HepG2 (cell line): ENCODE data around the gene PCCB. TPM values are rescaled to one million over a fixed set of nuclear protein-coding genes. Genes with fewer than 3 reads are reported as not detected.

Experiments
- ATAC-seq: fragments of 200-7000 bp; cut with Tn5 transposase; 3 replicates; pipeline ENCODE4 v1.9.1; 2020; ENCODE audit warnings: mild to moderate bottlenecking, moderate library complexity
- BruUV-seq: library from RNA; stranded (reverse); fragments of 400-500 nt; replicated peaks from 2 replicates; lab custom pipeline; 2021; lab: Mats Ljungman, UMichigan
- CTCF ChIA-PET: fragments of 300-600 bp; formaldehyde crosslinking; extraction: SDS; loops from one replicate; lab custom pipeline; 2021; ENCODE audit warnings: low total read pairs, inconsistent platforms, low intra/inter-chr PET ratio; lab: Yijun Ruan, JAX
- POLR2A ChIA-PET: fragments of 350-600 bp; sonication (Branson Sonifier 250); formaldehyde crosslinking; loops from one replicate; lab custom pipeline; 2020; ENCODE audit warnings: antibody characterized with exemption, inconsistent platforms; lab: Yijun Ruan, JAX
- DNase-seq: peaks from one replicate; pipeline ENCODE4 v3.0.0-alpha.2; 2015; ENCODE audit warnings: low spot score
- FAIRE-seq: peaks from 3 replicates; lab custom pipeline; 2011; peaks lifted over from hg19 to GRCh38; lab: Jason Lieb, UNC
- H2AFZ ChIP-seq: one replicate; pipeline ENCODE4 v1.6.1; 2011; ENCODE audit warnings: low read length, inconsistent platforms
- H3K27ac ChIP-seq: fragments of 300-600 bp; 3 replicates; pipeline ENCODE4 v1.8.0; 2011; ENCODE audit warnings: mixed run types, mild to moderate bottlenecking, mixed read lengths, low read length, inconsistent platforms; ENCODE audit not compliant: insufficient read depth; ENCODE audit errors: extremely low read length
- H3K27me3 ChIP-seq, 2 experiments: fragments of 200-600 bp in 1 of 2; 2 replicates in 1 of 2; 3 replicates in 1 of 2; pipeline versions ENCODE4 v1.6.0 to v1.8.0; 2011; ENCODE audit warnings: low read length in 2 of 2, mild to moderate bottlenecking in 2 of 2, moderate library complexity in 2 of 2, inconsistent platforms in 1 of 2; ENCODE audit not compliant: insufficient read depth in 2 of 2, control insufficient read depth in 1 of 2
- H3K36me3 ChIP-seq, 2 experiments: fragments of 200-600 bp in 1 of 2; replicated peaks in 1 of 2; 2 replicates in 1 of 2; 3 replicates in 1 of 2; pipeline versions ENCODE4 v1.5.1 to v1.8.0; 2011; ENCODE audit warnings: low read length in 2 of 2, inconsistent platforms in 1 of 2; ENCODE audit not compliant: insufficient read depth in 2 of 2, control insufficient read depth in 1 of 2
- H3K4me1 ChIP-seq: 2 replicates; pipeline ENCODE4 v1.5.1; 2012; ENCODE audit warnings: low read length, inconsistent platforms; ENCODE audit not compliant: insufficient read depth
- H3K4me2 ChIP-seq: 2 replicates; pipeline ENCODE4 v1.6.0; 2011; ENCODE audit warnings: low read depth, low read length, inconsistent platforms
- H3K4me3 ChIP-seq, 3 experiments: fragments of 200-600 bp in 1 of 3; sonication (generic), shearing (Covaris generic) in 1 of 3; replicated peaks in 1 of 3; 2 replicates each; pipeline ENCODE4 v1.5.1; 2011 to 2016; ENCODE audit warnings: low read length in 3 of 3, inconsistent platforms in 2 of 3, low read depth in 2 of 3, mild to moderate bottlenecking in 2 of 3, control low read depth in 1 of 3, mixed read lengths in 1 of 3; ENCODE audit not compliant: insufficient read depth in 1 of 3
- H3K79me2 ChIP-seq: one replicate; pipeline ENCODE4 v1.6.1; 2011; ENCODE audit warnings: low read length, inconsistent platforms; ENCODE audit not compliant: insufficient read depth
- H3K9ac ChIP-seq: 2 replicates; pipeline ENCODE4 v1.6.0; 2011; ENCODE audit warnings: mild to moderate bottlenecking, low read depth, low read length, inconsistent platforms; ENCODE audit not compliant: insufficient read depth
- H3K9me3 ChIP-seq: 2 replicates; pipeline ENCODE4 v1.5.1; 2012; ENCODE audit warnings: mild to moderate bottlenecking, low read length
- H4K20me1 ChIP-seq: 2 replicates; pipeline ENCODE4 v1.6.0; 2011; ENCODE audit warnings: inconsistent platforms, mild to moderate bottlenecking, low read length, moderate library complexity; ENCODE audit not compliant: insufficient read depth
- CREM ChIP-seq, 2 experiments: sonication (generic) in 1 of 2; formaldehyde crosslinking in 1 of 2; IDR thresholded peaks; 2 replicates each; pipeline versions ENCODE4 v1.4.0 to v1.6.1; 2016 to 2020; ENCODE audit warnings: antibody characterized with exemption in 1 of 2, mild to moderate bottlenecking in 1 of 2, missing genetic modification reagents in 1 of 2
- ELF3 ChIP-seq: IDR thresholded peaks from 2 replicates; pipeline ENCODE4 v1.6.1; 2016; ENCODE audit warnings: missing genetic modification reagents, missing compliant biosample characterization
- RARA ChIP-seq: IDR thresholded peaks from 2 replicates; pipeline ENCODE4 v1.6.1; 2016; ENCODE audit warnings: missing genetic modification reagents, missing compliant biosample characterization
- SP5 ChIP-seq: IDR thresholded peaks from 2 replicates; pipeline ENCODE4 v1.6.1; 2016; ENCODE audit warnings: low read depth, borderline replicate concordance
- TEAD3 ChIP-seq: optimal IDR thresholded peaks from 2 replicates; pipeline ENCODE3; 2016; ENCODE audit warnings: borderline replicate concordance
- ZFX ChIP-seq: sonication (generic); formaldehyde crosslinking; IDR thresholded peaks from 2 replicates; pipeline ENCODE4 v1.4.0; 2020; ENCODE audit warnings: mild to moderate bottlenecking, low read depth, missing genetic modification reagents, moderate library complexity
- ZNF350 ChIP-seq: sonication (generic); formaldehyde crosslinking; IDR thresholded peaks from 2 replicates; pipeline ENCODE4 v1.4.0; 2020; ENCODE audit warnings: mild to moderate bottlenecking, low read depth, missing genetic modification reagents, borderline replicate concordance
- ZNF619 ChIP-seq: sonication (generic); formaldehyde crosslinking; IDR thresholded peaks from 2 replicates; pipeline ENCODE4 v1.4.0; 2020; ENCODE audit warnings: mild to moderate bottlenecking, missing genetic modification reagents
- ZNF644 ChIP-seq: IDR thresholded peaks from 2 replicates; pipeline ENCODE4 v1.6.1; 2016; ENCODE audit warnings: low read depth
- WGBS: methylation state at CpG from one replicate; pipeline ENCODE4 v1.1.6; 2017; ENCODE audit warnings: low lambda C conversion rate; 5-methylcytosine and 5-hydroxymethylcytosine counted together
- in situ Hi-C: cut with HindIII; loops from 2 replicates; pipeline ENCODE4 v1.10.0; 2017; ENCODE audit warnings: low pct_unique_long_range_greater_than_20kb; ENCODE audit not compliant: extremely low pct_ligation_motif_present
- intact Hi-C: fragments of 100-400 bp; cut with micrococcal nuclease; formaldehyde crosslinking; loops from one replicate; pipeline ENCODE4 v1.10.0; 2022; ENCODE audit not compliant: unreplicated experiment
- polyA plus RNA-seq, 8 experiments: library from polyadenylated mRNA; depleted of rRNA in 3 of 8; stranded (reverse) in 7 of 8; unstranded in 1 of 8; fragments of >200 nt; fragmentation: Illumina TruSeq in 4 of 8; extraction: Trizol in 4 of 8; gene quantifications; 2 replicates each; pipeline versions ENCODE4 v1.2.1 to v1.2.3, GENCODE V29; 2011 to 2016; ENCODE audit warnings: low read depth in 4 of 8, missing spikeins in 1 of 8, mixed read lengths in 1 of 8; ENCODE audit not compliant: insufficient read depth in 1 of 8
- total RNA-seq, 5 experiments: library from RNA; depleted of rRNA; stranded (reverse); fragments of >200 nt; fragmentation: Illumina TruSeq; extraction: Trizol; gene quantifications; 2 replicates each; pipeline ENCODE4 v1.2.3, GENCODE V29; 2016; ENCODE audit warnings: low read depth in 1 of 5
- TF ChIP-seq, protein P1 (sequence below): sonication (generic); formaldehyde crosslinking; IDR thresholded peaks from 2 replicates; pipeline ENCODE4 v1.4.0; 2020; ENCODE audit warnings: missing genetic modification reagents
- TF ChIP-seq, protein P2 (sequence below): sonication (generic); formaldehyde crosslinking; IDR thresholded peaks from 2 replicates; pipeline ENCODE4 v1.4.0; 2020; ENCODE audit warnings: missing genetic modification reagents

Gene PCCB
- total and polyA plus RNA-seq, 2 of the 13 experiments (the other 11 are each of a cell fraction or from before 2014, with no cell fraction given), result 84.1 to 88.7 TPM

DNA sequence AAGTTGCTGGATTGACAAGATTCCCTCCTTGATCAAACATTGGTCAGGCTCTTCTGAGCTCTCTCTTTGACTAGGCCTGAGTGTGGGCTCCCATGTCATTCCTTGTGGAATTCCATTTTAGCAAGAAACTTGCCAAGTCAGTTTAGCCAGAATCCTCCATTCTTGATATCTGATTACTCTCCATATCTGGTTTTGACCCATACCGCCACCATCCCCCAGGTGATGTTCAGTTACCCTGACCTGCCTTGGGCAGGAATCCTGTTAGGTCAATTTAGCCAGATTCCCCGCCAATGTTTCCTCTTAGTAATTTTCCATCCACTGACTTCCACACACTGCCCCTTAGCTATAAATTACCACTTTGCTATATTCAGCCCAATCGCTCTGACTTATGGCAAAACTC is 1.0 kb upstream of the PCCB start:
- peak; percentile 34 for TF ChIP-seq ZFX (CRISPR knock-in tag)
- TF ChIP-seq ZNF644, result 0 out of 2 replicates have a peak, but pooled peaks have one; percentile 24
- TF ChIP-seq ZNF619 (CRISPR knock-in tag), result no peak
- TF ChIP-seq, protein P1, sequence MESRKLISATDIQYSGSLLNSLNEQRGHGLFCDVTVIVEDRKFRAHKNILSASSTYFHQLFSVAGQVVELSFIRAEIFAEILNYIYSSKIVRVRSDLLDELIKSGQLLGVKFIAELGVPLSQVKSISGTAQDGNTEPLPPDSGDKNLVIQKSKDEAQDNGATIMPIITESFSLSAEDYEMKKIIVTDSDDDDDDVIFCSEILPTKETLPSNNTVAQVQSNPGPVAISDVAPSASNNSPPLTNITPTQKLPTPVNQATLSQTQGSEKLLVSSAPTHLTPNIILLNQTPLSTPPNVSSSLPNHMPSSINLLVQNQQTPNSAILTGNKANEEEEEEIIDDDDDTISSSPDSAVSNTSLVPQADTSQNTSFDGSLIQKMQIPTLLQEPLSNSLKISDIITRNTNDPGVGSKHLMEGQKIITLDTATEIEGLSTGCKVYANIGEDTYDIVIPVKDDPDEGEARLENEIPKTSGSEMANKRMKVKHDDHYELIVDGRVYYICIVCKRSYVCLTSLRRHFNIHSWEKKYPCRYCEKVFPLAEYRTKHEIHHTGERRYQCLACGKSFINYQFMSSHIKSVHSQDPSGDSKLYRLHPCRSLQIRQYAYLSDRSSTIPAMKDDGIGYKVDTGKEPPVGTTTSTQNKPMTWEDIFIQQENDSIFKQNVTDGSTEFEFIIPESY (CRISPR knock-in tag), result peak; percentile 64; the same call in 1 of the 2 replicates
- peak; percentile 21; the same call in 1 of the 2 replicates for TF ChIP-seq ELF3 (CRISPR knock-in tag)
- peak; percentile 22 for TF ChIP-seq TEAD3 (CRISPR knock-in tag)
- TF ChIP-seq ZNF350 (CRISPR knock-in tag), result no peak
- TF ChIP-seq, protein P2, sequence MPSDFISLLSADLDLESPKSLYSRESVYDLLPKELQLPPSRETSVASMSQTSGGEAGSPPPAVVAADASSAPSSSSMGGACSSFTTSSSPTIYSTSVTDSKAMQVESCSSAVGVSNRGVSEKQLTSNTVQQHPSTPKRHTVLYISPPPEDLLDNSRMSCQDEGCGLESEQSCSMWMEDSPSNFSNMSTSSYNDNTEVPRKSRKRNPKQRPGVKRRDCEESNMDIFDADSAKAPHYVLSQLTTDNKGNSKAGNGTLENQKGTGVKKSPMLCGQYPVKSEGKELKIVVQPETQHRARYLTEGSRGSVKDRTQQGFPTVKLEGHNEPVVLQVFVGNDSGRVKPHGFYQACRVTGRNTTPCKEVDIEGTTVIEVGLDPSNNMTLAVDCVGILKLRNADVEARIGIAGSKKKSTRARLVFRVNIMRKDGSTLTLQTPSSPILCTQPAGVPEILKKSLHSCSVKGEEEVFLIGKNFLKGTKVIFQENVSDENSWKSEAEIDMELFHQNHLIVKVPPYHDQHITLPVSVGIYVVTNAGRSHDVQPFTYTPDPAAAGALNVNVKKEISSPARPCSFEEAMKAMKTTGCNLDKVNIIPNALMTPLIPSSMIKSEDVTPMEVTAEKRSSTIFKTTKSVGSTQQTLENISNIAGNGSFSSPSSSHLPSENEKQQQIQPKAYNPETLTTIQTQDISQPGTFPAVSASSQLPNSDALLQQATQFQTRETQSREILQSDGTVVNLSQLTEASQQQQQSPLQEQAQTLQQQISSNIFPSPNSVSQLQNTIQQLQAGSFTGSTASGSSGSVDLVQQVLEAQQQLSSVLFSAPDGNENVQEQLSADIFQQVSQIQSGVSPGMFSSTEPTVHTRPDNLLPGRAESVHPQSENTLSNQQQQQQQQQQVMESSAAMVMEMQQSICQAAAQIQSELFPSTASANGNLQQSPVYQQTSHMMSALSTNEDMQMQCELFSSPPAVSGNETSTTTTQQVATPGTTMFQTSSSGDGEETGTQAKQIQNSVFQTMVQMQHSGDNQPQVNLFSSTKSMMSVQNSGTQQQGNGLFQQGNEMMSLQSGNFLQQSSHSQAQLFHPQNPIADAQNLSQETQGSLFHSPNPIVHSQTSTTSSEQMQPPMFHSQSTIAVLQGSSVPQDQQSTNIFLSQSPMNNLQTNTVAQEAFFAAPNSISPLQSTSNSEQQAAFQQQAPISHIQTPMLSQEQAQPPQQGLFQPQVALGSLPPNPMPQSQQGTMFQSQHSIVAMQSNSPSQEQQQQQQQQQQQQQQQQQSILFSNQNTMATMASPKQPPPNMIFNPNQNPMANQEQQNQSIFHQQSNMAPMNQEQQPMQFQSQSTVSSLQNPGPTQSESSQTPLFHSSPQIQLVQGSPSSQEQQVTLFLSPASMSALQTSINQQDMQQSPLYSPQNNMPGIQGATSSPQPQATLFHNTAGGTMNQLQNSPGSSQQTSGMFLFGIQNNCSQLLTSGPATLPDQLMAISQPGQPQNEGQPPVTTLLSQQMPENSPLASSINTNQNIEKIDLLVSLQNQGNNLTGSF (CRISPR knock-in tag), result no peak
- TF ChIP-seq CREM (IDR thresholded peaks at IDR 0.05), result no peak
- no peak for TF ChIP-seq CREM (CRISPR knock-in tag; IDR thresholded peaks at IDR 0.05)
- peak; percentile 40; the same call in 1 of the 2 replicates for TF ChIP-seq SP5 (CRISPR knock-in tag)
- TF ChIP-seq RARA (CRISPR knock-in tag), result 0 out of 2 replicates have a peak, but pooled peaks have one; percentile 7
- H3K79me2 ChIP-seq, result peaks cover 25% of the 10 kb centered on the region
- 49% methylated on average over 3 of the region's 3 CpGs for WGBS
- ChIA-PET POLR2A (interaction anchor here (1.0 to 6.6 kb wide), 7 partner anchors 10 to 613 kb away, joined by 3 to 131 read pairs (median 3); partner anchors contain the start of genes MSL2, NCK1 and STAG1), CTCF (interaction anchor here (0.8 kb wide), 1 partner anchor 12 kb away, joined by 3 read pairs; no protein-coding TSS in a partner anchor)
- peak; percentile 32 for DNase-seq
- no peaks in the 10 kb centered on the region for H4K20me1 ChIP-seq
- intact Hi-C loops (no loop called here), in situ Hi-C loops (loop anchor here (5.0 kb wide), 1 partner anchor 52 kb away; the partner anchor contains the start of gene MSL2)
- no TSS peak for BruUV-seq
- H3K9me3 ChIP-seq, result no peaks in the 10 kb centered on the region
- H3K4me3 ChIP-seq, result peak overlapping the region in 2 of 3 experiments; percentile 12 to 77; a peak in 2 of 6 replicates
- H3K27me3 ChIP-seq, result no peaks in the 10 kb centered on the region
- H3K4me2 ChIP-seq, result peak overlapping the region; percentile 83
- peak; percentile 54 for FAIRE-seq
- H3K27ac ChIP-seq, result peak overlapping the region; percentile 17
- no peak for ATAC-seq
- H3K9ac ChIP-seq, result 0 out of 2 replicates have a peak overlapping the region, but pooled peaks have one; percentile 86
- H3K4me1 ChIP-seq, result peaks cover 64% of the 10 kb centered on the region
- H2AFZ ChIP-seq, result no peak overlapping the region
- no peaks in the 10 kb centered on the region for H3K36me3 ChIP-seq
